ENCODE measurements around the gene ZNF181.

GRCh38 chr19:34686455-34686854 is 47.6 kb upstream of the ZNF181 start:
- TF ChIP-seq POLR2A (IDR thresholded peaks at IDR 0.05; ENCODE audit: low read depth, low read length) (no peak), SPI1 (IDR thresholded peaks at IDR 0.05; ENCODE audit: low read depth, low read length) (no peak), TAF1 (IDR thresholded peaks at IDR 0.05; ENCODE audit: low read depth, low read length) (no peak)

Data from GM12891 (cell line).